GM12801 (cell line): ENCODE data around the gene TPBGL.

ENCODE experiments used
- TF ChIP-seq, protein P1 (sequence below): IDR thresholded peaks from one replicate; pipeline ENCODE4 v1.5.1; 2011; ENCODE audit warnings: control low read depth; ENCODE audit not compliant: insufficient read length; ENCODE audit errors: extremely low read depth

Gene TPBGL, protein sequence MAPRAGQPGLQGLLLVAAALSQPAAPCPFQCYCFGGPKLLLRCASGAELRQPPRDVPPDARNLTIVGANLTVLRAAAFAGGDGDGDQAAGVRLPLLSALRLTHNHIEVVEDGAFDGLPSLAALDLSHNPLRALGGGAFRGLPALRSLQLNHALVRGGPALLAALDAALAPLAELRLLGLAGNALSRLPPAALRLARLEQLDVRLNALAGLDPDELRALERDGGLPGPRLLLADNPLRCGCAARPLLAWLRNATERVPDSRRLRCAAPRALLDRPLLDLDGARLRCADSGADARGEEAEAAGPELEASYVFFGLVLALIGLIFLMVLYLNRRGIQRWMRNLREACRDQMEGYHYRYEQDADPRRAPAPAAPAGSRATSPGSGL

DNA sequence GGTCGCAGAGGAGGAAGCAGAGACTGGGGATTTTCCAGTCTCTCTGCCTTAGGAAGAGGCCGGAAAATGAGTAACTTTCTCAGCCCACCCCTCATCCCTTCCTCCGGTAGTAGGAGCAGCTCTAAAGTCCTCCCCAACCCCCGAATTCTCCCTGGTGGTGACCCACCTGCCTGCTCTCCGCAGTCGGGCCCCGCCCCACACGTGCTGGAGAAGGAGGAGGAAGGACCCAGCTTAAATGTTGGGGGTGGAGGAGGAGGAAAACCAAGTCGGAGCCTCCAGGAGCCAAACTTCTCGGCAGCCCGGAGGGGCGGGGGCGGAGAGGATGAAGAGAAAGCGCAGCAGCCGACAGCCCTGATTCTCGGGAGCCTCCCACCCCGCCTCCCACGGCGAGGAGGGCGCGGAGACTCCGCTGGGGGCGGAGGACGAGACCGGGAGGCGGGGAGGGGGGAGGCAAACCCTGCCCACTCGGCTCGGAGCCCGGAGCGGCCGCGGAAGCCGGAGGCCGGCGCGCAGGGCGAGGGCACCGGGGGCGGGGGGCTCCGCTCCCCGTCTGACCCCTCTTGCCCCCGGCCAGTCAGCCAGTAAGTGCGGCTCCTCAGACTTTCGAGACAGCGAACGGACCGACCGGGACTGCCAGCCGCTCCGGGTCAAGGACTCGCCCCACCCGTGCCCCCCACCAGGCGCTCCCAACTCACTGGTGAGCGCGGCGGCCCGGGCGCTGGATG lies at the start of gene TPBGL:
TSS of gene TPBGL (plus strand) at position 464 of the 725 bp plus-strand sequence. CDS start 276 bp downstream, outside the sequence.
- TF ChIP-seq, protein P1, sequence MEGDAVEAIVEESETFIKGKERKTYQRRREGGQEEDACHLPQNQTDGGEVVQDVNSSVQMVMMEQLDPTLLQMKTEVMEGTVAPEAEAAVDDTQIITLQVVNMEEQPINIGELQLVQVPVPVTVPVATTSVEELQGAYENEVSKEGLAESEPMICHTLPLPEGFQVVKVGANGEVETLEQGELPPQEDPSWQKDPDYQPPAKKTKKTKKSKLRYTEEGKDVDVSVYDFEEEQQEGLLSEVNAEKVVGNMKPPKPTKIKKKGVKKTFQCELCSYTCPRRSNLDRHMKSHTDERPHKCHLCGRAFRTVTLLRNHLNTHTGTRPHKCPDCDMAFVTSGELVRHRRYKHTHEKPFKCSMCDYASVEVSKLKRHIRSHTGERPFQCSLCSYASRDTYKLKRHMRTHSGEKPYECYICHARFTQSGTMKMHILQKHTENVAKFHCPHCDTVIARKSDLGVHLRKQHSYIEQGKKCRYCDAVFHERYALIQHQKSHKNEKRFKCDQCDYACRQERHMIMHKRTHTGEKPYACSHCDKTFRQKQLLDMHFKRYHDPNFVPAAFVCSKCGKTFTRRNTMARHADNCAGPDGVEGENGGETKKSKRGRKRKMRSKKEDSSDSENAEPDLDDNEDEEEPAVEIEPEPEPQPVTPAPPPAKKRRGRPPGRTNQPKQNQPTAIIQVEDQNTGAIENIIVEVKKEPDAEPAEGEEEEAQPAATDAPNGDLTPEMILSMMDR = no peak

DNA sequence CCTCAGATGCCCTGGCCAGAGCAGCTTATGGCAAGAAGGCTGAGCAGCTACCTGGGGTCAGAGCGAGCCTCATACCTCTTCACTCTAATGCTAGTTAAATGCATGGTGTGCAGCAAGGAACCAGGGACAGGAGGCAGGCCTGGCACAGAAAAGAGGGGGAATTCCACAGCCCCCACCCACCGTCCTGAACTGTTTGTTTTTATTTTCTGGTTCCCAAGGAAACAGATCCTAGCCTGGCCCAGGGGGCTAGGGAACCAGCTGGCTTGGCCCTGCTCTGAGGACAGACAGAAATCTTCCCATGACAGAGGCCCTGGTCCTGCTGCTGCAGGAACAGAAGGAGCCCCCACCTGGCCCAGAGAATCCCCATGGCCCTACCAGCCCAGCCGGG lies 49.2 kb upstream of the TPBGL start:
- TF ChIP-seq, protein P1 = no peak

DNA sequence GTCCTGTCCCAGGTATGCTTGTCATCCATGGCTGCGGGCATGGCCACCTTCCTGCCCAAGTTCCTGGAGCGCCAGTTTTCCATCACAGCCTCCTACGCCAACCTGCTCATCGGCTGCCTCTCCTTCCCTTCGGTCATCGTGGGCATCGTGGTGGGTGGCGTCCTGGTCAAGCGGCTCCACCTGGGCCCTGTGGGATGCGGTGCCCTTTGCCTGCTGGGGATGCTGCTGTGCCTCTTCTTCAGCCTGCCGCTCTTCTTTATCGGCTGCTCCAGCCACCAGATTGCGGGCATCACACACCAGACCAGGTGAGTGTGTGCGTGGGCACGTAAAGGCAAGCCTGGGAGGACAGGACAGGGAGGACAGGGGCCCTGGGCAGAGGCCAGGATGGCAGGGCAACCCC lies 47.3 kb upstream of the TPBGL start:
- TF ChIP-seq, protein P1 = no peak

DNA sequence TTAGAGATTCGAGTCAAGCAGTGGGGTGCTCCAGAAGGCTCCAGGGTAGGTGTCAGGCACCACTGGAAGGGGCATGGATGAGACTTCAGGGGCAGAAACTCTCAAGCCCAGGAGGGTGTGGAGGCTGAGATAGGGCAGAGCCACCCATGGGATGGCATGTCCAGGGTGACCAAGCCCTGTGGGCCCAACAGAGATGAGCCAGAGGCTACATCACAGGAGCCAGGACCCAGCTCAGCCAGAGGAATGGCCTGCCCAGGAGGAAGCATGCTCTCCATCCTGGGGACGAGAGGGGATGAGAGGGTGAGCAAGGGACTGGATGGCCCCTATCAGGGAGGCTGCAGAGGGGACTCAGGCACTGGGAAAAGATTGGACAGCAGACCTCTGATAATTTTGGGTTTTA lies 46.9 kb upstream of the TPBGL start:
- TF ChIP-seq, protein P1 = no peak

DNA sequence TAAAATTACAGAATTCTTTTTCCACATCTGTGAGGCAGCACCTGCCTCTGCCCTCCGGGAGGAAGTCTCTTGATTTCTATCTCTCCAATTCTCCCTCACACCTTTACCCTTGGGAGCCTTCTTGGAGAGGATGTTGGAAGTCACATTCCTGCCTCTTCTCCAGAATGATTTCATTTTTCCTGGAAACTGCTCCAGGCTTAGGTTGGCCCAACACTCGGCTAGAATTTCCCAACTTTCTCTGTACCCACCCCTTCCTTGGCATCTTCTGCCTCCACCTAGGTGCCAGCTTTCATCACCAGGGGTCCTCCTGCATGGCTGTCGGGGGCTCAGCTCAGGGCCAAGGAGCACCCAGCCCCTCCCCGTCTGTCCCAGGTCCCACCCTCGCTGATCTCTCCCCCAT lies 46.4 kb upstream of the TPBGL start:
- TF ChIP-seq, protein P1 = no peak

DNA sequence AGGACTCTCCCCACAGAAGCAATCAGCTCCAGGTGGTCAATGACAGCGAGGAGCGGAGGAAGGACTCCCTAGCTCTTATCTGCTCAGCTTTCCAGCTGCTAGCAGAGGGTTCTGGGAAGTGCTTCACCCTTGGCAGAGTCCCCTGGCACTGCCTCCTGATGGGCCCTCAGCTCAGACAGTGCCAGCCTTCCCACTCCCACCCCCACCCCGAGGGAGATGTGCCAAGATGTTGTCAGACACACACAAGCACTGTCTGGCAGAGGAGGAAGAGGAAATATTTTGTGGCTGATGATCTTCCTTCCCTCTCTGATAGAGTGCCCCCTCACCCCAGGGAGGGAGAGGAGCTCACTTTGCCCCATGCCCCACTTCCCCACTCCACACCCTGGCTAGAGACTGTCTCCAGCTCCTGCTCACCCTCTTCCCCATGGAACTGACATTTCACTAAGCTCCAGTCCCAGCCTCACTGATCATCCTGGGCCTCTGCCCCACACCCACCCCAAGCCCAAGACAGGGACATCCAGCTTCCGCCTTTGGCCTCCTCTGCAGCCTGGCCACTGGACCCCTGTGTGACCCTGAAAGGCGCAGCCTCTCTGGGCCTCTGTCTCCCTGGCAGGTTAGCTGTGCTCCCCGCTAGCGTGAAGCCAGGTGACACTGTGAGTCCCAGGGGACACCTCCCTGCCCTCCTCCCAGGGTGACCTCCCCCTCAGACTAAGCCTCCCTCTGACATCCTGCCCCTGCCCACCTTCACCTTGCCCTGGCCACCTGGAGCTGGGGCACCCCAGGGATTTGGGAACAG lies 45.2 kb upstream of the TPBGL start:
- TF ChIP-seq, protein P1 = no peak

DNA sequence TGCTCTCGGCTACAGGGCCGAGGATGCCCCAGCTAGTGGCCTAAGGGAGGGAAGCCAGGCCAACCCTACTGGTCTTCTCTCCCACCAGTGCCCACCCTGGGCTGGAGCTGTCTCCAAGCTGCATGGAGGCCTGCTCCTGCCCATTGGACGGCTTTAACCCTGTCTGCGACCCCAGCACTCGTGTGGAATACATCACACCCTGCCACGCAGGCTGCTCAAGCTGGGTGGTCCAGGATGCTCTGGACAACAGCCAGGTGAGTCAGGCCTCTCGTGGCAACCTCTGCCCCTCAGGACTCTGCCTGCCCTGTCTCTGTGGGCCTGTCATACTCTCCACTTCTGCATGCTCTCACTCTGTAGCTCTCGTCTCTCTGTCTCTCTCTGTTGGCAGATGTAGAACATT lies 44.1 kb upstream of the TPBGL start:
- TF ChIP-seq, protein P1 = no peak
